Right renal pelvis (tissue), 4 donors: ENCODE measurements around the gene ITGA1. TPM values are rescaled to one million over a fixed set of nuclear protein-coding genes. Genes with fewer than 3 reads are reported as not detected.
"Not testable (repeated sequence)": the region's sequence is repeated elsewhere in the genome, so short reads cannot be mapped to it uniquely, and the experiment has no call there.

Experiments used
- DNase-seq, 4 donors: peaks; one replicate each; pipeline ENCODE4 v3.0.0-alpha.2; 2013; ENCODE audit warnings: low read depth in 4 of 4, low spot score in 3 of 4, missing footprints in 1 of 4
- polyA plus RNA-seq, 4 donors: library from polyadenylated mRNA; unstranded; fragments of 120-200 nt; gene quantifications; one replicate each; pipeline ENCODE4 v1.2.1, GENCODE V29; 2013; ENCODE audit not compliant: insufficient read length in 4 of 4

The ITGA1 gene
- polyA plus RNA-seq, 4 donors, result 47.6 to 63.5 (median 58.8) TPM

- no peak for DNase-seq
Observed at GRCh38 chr5:52825826-52826225, 38.1 kb downstream of the ITGA1 start.

- DNase-seq, result no peak
Observed at GRCh38 chr5:52827815-52828214, 40.1 kb downstream of the ITGA1 start.

- DNase-seq, result no peak
Observed at GRCh38 chr5:52829664-52830063, 41.9 kb downstream of the ITGA1 start.

- no peak for DNase-seq
Observed at GRCh38 chr5:52830650-52831049, 42.9 kb downstream of the ITGA1 start.

GRCh38 chr5:52831786-52832511 is 44.2 kb downstream of the ITGA1 start:
- DNase-seq, result no peak

GRCh38 chr5:52834320-52834719 is 46.6 kb downstream of the ITGA1 start:
- no peak for DNase-seq

- no peak for DNase-seq
Observed at GRCh38 chr5:52837068-52837467, 49.4 kb downstream of the ITGA1 start.

GRCh38 chr5:52837591-52838001 is 49.9 kb downstream of the ITGA1 start:
- DNase-seq, result no peak

GRCh38 chr5:52838326-52839015 is 50.8 kb downstream of the ITGA1 start:
- DNase-seq, result no peak

- no peak for DNase-seq
Observed at GRCh38 chr5:52839285-52839684, 51.6 kb downstream of the ITGA1 start.

- no peak for DNase-seq
Observed at GRCh38 chr5:52840277-52841050, 52.7 kb downstream of the ITGA1 start.

GRCh38 chr5:52841114-52841513 is 53.4 kb downstream of the ITGA1 start:
- DNase-seq, result no peak

GRCh38 chr5:52842111-52842510 is 54.4 kb downstream of the ITGA1 start:
- no peak for DNase-seq

GRCh38 chr5:52844885-52845284 is 57.2 kb downstream of the ITGA1 start:
- peak in 2 of 4 donors; percentile 61 to 82 for DNase-seq

- DNase-seq, result no peak
Observed at GRCh38 chr5:52846182-52846842, 58.6 kb downstream of the ITGA1 start.

GRCh38 chr5:52848688-52849087 is 61.0 kb downstream of the ITGA1 start:
- not testable (repeated sequence) for DNase-seq

GRCh38 chr5:52849544-52849943 is 61.8 kb downstream of the ITGA1 start:
- no peak for DNase-seq

GRCh38 chr5:52853650-52854049 is 65.9 kb downstream of the ITGA1 start:
- DNase-seq, result no peak

- no peak for DNase-seq
Observed at GRCh38 chr5:52854301-52854700, 66.6 kb downstream of the ITGA1 start.

- DNase-seq, result no peak
Observed at GRCh38 chr5:52854949-52855348, 67.2 kb downstream of the ITGA1 start.

- no peak for DNase-seq
Observed at GRCh38 chr5:52856564-52856963, 68.8 kb downstream of the ITGA1 start.
